Measurements from ENCODE around the gene RASSF8.

RASSF8 gene

GRCh38 chr12:26028953-26029735, 70.7 kb downstream of the RASSF8 start:
- H3K9me2 ChIP-seq (replicated peaks; ENCODE audit: low read depth, low read length): no peaks in the 10 kb centered on the region
- H3K9ac ChIP-seq (ENCODE audit: low read depth, low read length, poor library complexity, severe bottlenecking): no peak overlapping the region
- H3K4me1 ChIP-seq (ENCODE audit: insufficient read depth, low read length, poor library complexity, severe bottlenecking): no peaks in the 10 kb centered on the region
- no peak overlapping the region for H3K4me3 ChIP-seq (ENCODE audit: low read length, poor library complexity, severe bottlenecking)
- H3K27me3 ChIP-seq (ENCODE audit: insufficient read depth, low read length, poor library complexity, severe bottlenecking): no peaks in the 10 kb centered on the region
- no peak overlapping the region for H2AFZ ChIP-seq (ENCODE audit: low read length)
- H3K79me2 ChIP-seq (ENCODE audit: insufficient read depth, low read length): no peaks in the 10 kb centered on the region
- TF ChIP-seq EZH2phosphoT487 (IDR thresholded peaks at IDR 0.05; ENCODE audit: borderline replicate concordance): no peak
- TF ChIP-seq, protein P1, sequence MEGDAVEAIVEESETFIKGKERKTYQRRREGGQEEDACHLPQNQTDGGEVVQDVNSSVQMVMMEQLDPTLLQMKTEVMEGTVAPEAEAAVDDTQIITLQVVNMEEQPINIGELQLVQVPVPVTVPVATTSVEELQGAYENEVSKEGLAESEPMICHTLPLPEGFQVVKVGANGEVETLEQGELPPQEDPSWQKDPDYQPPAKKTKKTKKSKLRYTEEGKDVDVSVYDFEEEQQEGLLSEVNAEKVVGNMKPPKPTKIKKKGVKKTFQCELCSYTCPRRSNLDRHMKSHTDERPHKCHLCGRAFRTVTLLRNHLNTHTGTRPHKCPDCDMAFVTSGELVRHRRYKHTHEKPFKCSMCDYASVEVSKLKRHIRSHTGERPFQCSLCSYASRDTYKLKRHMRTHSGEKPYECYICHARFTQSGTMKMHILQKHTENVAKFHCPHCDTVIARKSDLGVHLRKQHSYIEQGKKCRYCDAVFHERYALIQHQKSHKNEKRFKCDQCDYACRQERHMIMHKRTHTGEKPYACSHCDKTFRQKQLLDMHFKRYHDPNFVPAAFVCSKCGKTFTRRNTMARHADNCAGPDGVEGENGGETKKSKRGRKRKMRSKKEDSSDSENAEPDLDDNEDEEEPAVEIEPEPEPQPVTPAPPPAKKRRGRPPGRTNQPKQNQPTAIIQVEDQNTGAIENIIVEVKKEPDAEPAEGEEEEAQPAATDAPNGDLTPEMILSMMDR (conservative IDR thresholded peaks at IDR 0.05; ENCODE audit: low read length): peak; percentile 85
- no peaks in the 10 kb centered on the region for H3K36me3 ChIP-seq (ENCODE audit: insufficient read depth, low read length)
- H3F3A ChIP-seq (ENCODE audit: low read depth): no peaks in the 10 kb centered on the region
- no peaks in the 10 kb centered on the region for H3K9me3 ChIP-seq (ENCODE audit: insufficient read depth, low read depth, low read length)
- no peaks in the 10 kb centered on the region for H4K20me1 ChIP-seq (ENCODE audit: insufficient read depth, low read length, poor library complexity, severe bottlenecking)
- no peak overlapping the region for H3K4me2 ChIP-seq (ENCODE audit: low read depth, low read length, poor library complexity, severe bottlenecking)

- no peaks in the 10 kb centered on the region for H3K36me3 ChIP-seq (ENCODE audit: insufficient read depth, low read length)
- H3F3A ChIP-seq (ENCODE audit: low read depth): no peaks in the 10 kb centered on the region
These were observed 71.2 kb downstream of the RASSF8 start for GRCh38 chr12:26029736-26030022.

DNA sequence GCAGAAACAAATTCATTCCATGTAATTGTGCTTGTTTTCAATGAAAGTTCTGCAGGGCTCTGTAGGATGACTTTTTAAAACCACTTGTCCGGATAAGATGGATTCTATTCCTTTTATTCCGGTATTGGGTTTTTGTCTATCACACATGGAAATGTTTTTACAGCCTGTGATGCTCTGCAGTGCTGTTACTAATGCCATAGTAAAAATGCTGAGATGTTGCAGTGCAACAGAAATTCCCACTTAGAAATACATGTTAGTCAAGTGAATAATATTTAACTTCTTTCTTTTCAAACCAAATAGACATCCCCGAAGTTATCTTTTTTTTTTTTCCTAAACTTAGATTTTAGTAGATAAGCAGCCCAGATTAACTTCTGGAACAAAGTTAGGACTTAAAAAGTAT, 71.9 kb downstream of the RASSF8 start:
- H3K4me1 ChIP-seq (ENCODE audit: insufficient read depth, low read length, poor library complexity, severe bottlenecking): no peaks in the 10 kb centered on the region
- TF ChIP-seq, protein P1 (conservative IDR thresholded peaks at IDR 0.05; ENCODE audit: low read length): no peak
- TF ChIP-seq EZH2phosphoT487 (IDR thresholded peaks at IDR 0.05; ENCODE audit: borderline replicate concordance): no peak
- H4K20me1 ChIP-seq (ENCODE audit: insufficient read depth, low read length, poor library complexity, severe bottlenecking): no peaks in the 10 kb centered on the region
- no peak overlapping the region for H3K9ac ChIP-seq (ENCODE audit: low read depth, low read length, poor library complexity, severe bottlenecking)
- no peaks in the 10 kb centered on the region for H3K79me2 ChIP-seq (ENCODE audit: insufficient read depth, low read length)
- no peak overlapping the region for H3K4me3 ChIP-seq (ENCODE audit: low read length, poor library complexity, severe bottlenecking)
- H3K27me3 ChIP-seq (ENCODE audit: insufficient read depth, low read length, poor library complexity, severe bottlenecking): no peaks in the 10 kb centered on the region
- no peaks in the 10 kb centered on the region for H3K9me2 ChIP-seq (replicated peaks; ENCODE audit: low read depth, low read length)
- H3K36me3 ChIP-seq (ENCODE audit: insufficient read depth, low read length): no peaks in the 10 kb centered on the region
- H3K4me2 ChIP-seq (ENCODE audit: low read depth, low read length, poor library complexity, severe bottlenecking): no peak overlapping the region
- H3F3A ChIP-seq (ENCODE audit: low read depth): no peaks in the 10 kb centered on the region
- no peaks in the 10 kb centered on the region for H3K9me3 ChIP-seq (ENCODE audit: insufficient read depth, low read depth, low read length)
- H2AFZ ChIP-seq (ENCODE audit: low read length): no peak overlapping the region

More at GRCh38 chr12:26029736-26030022, 71.2 kb downstream of the RASSF8 start:
- no peaks in the 10 kb centered on the region for H3K79me2 ChIP-seq (ENCODE audit: insufficient read depth, low read length)
- no peaks in the 10 kb centered on the region for H3K4me1 ChIP-seq (ENCODE audit: insufficient read depth, low read length, poor library complexity, severe bottlenecking)
- H3K9me3 ChIP-seq (ENCODE audit: insufficient read depth, low read depth, low read length): no peaks in the 10 kb centered on the region
- H2AFZ ChIP-seq (ENCODE audit: low read length): no peak overlapping the region
- H3K27me3 ChIP-seq (ENCODE audit: insufficient read depth, low read length, poor library complexity, severe bottlenecking): no peaks in the 10 kb centered on the region
- no peak overlapping the region for H3K4me3 ChIP-seq (ENCODE audit: low read length, poor library complexity, severe bottlenecking)
- no peaks in the 10 kb centered on the region for H4K20me1 ChIP-seq (ENCODE audit: insufficient read depth, low read length, poor library complexity, severe bottlenecking)
- H3K4me2 ChIP-seq (ENCODE audit: low read depth, low read length, poor library complexity, severe bottlenecking): no peak overlapping the region
- no peaks in the 10 kb centered on the region for H3K9me2 ChIP-seq (replicated peaks; ENCODE audit: low read depth, low read length)
- H3K9ac ChIP-seq (ENCODE audit: low read depth, low read length, poor library complexity, severe bottlenecking): no peak overlapping the region
- TF ChIP-seq, protein P1 (conservative IDR thresholded peaks at IDR 0.05; ENCODE audit: low read length): no peak
- TF ChIP-seq EZH2phosphoT487 (IDR thresholded peaks at IDR 0.05; ENCODE audit: borderline replicate concordance): no peak

Data from Loucy (cell line).